Suprapubic skin (tissue), 4 donors: ENCODE results near the gene CLIP4.

ENCODE experiments used
- POLR2A ChIP-seq, 2 donors: fragments of 450-650 bp; IDR thresholded peaks; one replicate each; pipeline ENCODE4 v1.6.1; 2017; ENCODE audit warnings: antibody characterized with exemption in 2 of 2, mild to moderate bottlenecking in 2 of 2, moderate library complexity in 2 of 2
- POLR2AphosphoS5 ChIP-seq, 3 donors: sonication (generic); formaldehyde crosslinking; IDR thresholded peaks; one replicate each; pipeline ENCODE4 v1.6.1; 2017; ENCODE audit warnings: antibody characterized with exemption in 3 of 3
- TF ChIP-seq, protein P1 (sequence below), 2 donors: fragments of 200-600 bp in 1 of 2; fragments of 450-650 bp in 1 of 2; sonication (generic) in 1 of 2; IDR thresholded peaks; one replicate each; pipeline ENCODE4 v1.5.1; 2016 to 2019; ENCODE audit warnings: antibody characterized with exemption in 2 of 2, mild to moderate bottlenecking in 1 of 2, moderate library complexity in 1 of 2

DNA sequence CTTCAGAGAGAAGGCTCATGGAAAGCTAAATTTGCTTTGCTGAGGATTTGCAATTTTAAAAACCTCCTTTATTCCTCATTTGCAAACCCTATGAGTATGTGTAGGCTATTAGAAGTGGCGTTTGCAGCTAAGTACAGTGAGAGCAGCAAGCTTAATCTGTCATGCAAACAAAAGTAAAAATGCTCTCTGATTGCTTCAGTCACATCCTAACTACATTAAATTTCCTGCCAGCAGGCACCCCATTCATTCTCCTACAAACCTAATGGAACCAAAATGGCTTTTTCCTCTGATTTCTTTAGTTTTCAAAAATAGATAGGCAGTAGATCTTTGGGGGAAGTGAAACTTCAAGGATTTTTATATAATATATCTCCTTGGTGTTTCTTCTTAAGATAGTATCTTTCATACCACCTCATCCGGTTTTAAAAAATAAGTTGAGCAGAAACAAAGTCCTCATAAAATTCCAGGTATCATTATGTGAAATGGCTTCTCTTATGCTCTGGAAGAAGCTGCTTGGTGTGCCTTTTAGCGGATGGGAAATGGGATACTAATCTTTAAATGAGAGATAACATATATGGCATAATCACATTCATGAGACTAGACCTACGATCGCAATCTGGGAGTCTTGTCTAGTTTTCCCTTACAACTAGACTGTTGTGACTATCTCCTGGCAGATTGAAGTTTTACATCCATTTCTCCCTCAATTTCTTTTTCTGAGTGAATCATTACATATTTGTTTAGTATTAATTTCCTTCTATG is 49.1 kb downstream of the CLIP4 start:
- TF ChIP-seq, protein P1, sequence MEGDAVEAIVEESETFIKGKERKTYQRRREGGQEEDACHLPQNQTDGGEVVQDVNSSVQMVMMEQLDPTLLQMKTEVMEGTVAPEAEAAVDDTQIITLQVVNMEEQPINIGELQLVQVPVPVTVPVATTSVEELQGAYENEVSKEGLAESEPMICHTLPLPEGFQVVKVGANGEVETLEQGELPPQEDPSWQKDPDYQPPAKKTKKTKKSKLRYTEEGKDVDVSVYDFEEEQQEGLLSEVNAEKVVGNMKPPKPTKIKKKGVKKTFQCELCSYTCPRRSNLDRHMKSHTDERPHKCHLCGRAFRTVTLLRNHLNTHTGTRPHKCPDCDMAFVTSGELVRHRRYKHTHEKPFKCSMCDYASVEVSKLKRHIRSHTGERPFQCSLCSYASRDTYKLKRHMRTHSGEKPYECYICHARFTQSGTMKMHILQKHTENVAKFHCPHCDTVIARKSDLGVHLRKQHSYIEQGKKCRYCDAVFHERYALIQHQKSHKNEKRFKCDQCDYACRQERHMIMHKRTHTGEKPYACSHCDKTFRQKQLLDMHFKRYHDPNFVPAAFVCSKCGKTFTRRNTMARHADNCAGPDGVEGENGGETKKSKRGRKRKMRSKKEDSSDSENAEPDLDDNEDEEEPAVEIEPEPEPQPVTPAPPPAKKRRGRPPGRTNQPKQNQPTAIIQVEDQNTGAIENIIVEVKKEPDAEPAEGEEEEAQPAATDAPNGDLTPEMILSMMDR (IDR thresholded peaks at IDR 0.05), result no peak
- no peak for TF ChIP-seq POLR2AphosphoS5 (IDR thresholded peaks at IDR 0.05)
- TF ChIP-seq POLR2A (IDR thresholded peaks at IDR 0.05), result no peak
